Suprapubic skin (tissue), 4 donors: Measurements from ENCODE around the gene DYNLT2. TPM values are rescaled to one million over a fixed set of nuclear protein-coding genes. Genes with fewer than 3 reads are reported as not detected.

Experiments
- DNase-seq, 2 donors: peaks; one replicate each; pipeline ENCODE4 v3.0.0-alpha.2; 2019; ENCODE audit warnings: low spot score in 2 of 2
- H3K27ac ChIP-seq: fragments of 200-600 bp; sonication (generic); one replicate; pipeline ENCODE4 v1.5.1; 2019
- H3K27me3 ChIP-seq: fragments of 200-600 bp; sonication (generic); one replicate; pipeline ENCODE4 v1.5.1; 2019
- H3K36me3 ChIP-seq: fragments of 200-600 bp; sonication (generic); one replicate; pipeline ENCODE4 v1.5.1; 2019
- H3K4me1 ChIP-seq: fragments of 200-600 bp; sonication (generic); one replicate; pipeline ENCODE4 v1.5.1; 2019
- H3K4me3 ChIP-seq: fragments of 200-600 bp; sonication (generic); one replicate; pipeline ENCODE4 v1.5.1; 2019; ENCODE audit warnings: mild to moderate bottlenecking
- H3K9me3 ChIP-seq: fragments of 200-600 bp; sonication (generic); one replicate; pipeline ENCODE4 v1.5.1; 2019
- CTCF ChIP-seq, 2 donors: fragments of 200-600 bp in 1 of 2; fragments of 450-650 bp in 1 of 2; sonication (generic) in 1 of 2; IDR thresholded peaks; one replicate each; pipeline ENCODE4 v1.5.1; 2016 to 2019; ENCODE audit warnings: antibody characterized with exemption in 2 of 2, mild to moderate bottlenecking in 1 of 2, moderate library complexity in 1 of 2
- EP300 ChIP-seq: sonication (generic); formaldehyde crosslinking; IDR thresholded peaks from one replicate; pipeline ENCODE4 v1.6.1; 2017; ENCODE audit warnings: antibody characterized with exemption
- POLR2A ChIP-seq, 2 donors: fragments of 450-650 bp; IDR thresholded peaks; one replicate each; pipeline ENCODE4 v1.6.1; 2017; ENCODE audit warnings: antibody characterized with exemption in 2 of 2, mild to moderate bottlenecking in 2 of 2, moderate library complexity in 2 of 2
- POLR2AphosphoS5 ChIP-seq, 3 donors: sonication (generic); formaldehyde crosslinking; IDR thresholded peaks; one replicate each; pipeline ENCODE4 v1.6.1; 2017; ENCODE audit warnings: antibody characterized with exemption in 3 of 3
- WGBS: methylation state at CpG from one replicate; pipeline ENCODE4 v1.1.5; 2018; 5-methylcytosine and 5-hydroxymethylcytosine counted together
- total RNA-seq, 4 donors: library from RNA; depleted of rRNA; stranded (reverse); fragments of >200 nt; gene quantifications; one replicate each; pipeline ENCODE4 v1.1.0, GENCODE V29; 2016

The DYNLT2 gene
- total RNA-seq, 4 donors from 2014 or later, result 1.3 to 4.0 (median 2.2) TPM

- peaks cover 21% of the 10 kb centered on the region for H3K4me1 ChIP-seq
- H3K27ac ChIP-seq, result no peak overlapping the region
- H3K9me3 ChIP-seq, result no peaks in the 10 kb centered on the region
- H3K36me3 ChIP-seq, result no peaks in the 10 kb centered on the region
- DNase-seq, result peak; percentile 35 to 37
- TF ChIP-seq EP300 (no peak), CTCF (IDR thresholded peaks at IDR 0.05) (no peak), POLR2AphosphoS5 (IDR thresholded peaks at IDR 0.05) (no peak), POLR2A (IDR thresholded peaks at IDR 0.05) (no peak)
- H3K4me3 ChIP-seq, result no peak overlapping the region
- no peaks in the 10 kb centered on the region for H3K27me3 ChIP-seq
- 73% methylated on average over 6 of the region's 6 CpGs for WGBS
These were observed 40.4 kb upstream of the DYNLT2 start for GRCh38 chr6:169791721-169792131.

DNA sequence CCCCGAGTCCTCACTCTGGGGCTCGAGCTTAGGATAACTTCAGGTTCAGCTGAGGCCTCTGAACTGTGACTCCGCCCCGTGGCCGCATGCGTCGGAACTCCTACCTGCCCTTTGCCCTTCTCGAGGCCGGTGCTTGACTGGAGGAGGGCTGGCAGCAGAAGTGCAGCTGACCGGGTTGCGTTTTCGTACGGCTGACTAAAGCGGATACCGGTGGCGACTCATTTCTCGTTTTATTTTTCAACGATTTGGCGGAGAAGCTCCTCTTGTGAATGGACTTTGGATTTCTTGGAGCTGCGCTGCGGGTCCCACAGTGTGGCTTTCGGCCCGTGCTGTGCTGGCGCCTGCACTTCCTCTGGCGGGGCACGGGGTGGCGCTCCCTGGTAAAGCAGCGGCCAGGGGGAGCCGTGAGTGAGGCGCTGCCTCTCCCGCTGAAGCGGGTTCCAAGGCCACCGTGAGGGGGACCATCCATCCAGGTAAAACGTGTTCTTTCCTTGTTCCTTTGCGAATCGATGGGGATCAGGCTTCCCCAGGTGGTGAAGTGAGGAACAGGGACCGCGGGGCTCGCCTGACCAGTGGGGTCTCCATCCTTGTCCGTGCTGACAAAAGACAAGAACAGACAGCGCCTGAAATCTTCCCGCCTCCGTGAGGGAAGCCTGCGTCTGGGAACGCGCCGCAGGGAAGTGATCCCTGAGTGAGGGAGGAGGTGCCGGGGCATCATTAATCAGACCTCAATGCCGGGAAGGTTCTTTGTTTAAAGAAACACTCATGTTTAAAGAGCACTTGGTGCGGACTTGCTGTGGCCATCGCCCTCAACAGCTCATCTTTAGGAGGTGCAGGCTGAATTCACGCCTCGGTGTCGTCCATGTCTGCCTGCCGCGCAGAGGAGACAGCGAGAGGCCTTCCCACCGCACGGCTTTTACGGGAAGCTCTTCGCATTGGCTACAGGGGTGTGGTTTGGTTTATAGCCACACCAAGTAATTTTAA lies 38.9 kb upstream of the DYNLT2 start:
- WGBS, result under 1% methylated on average over 44 of the region's 61 CpGs
- Histone ChIP-seq H3K4me3 (peak overlapping the region; percentile 49), H3K4me1 (peaks cover 21% of the 10 kb centered on the region), H3K9me3 (no peaks in the 10 kb centered on the region), H3K27me3 (no peaks in the 10 kb centered on the region), H3K27ac (peak overlapping the region; percentile 70), H3K36me3 (no peaks in the 10 kb centered on the region)
- no peak for TF ChIP-seq POLR2A (IDR thresholded peaks at IDR 0.05)
- TF ChIP-seq CTCF (IDR thresholded peaks at IDR 0.05), result peak; percentile 88 to 99
- peak; percentile 78 to 87 for DNase-seq

DNA sequence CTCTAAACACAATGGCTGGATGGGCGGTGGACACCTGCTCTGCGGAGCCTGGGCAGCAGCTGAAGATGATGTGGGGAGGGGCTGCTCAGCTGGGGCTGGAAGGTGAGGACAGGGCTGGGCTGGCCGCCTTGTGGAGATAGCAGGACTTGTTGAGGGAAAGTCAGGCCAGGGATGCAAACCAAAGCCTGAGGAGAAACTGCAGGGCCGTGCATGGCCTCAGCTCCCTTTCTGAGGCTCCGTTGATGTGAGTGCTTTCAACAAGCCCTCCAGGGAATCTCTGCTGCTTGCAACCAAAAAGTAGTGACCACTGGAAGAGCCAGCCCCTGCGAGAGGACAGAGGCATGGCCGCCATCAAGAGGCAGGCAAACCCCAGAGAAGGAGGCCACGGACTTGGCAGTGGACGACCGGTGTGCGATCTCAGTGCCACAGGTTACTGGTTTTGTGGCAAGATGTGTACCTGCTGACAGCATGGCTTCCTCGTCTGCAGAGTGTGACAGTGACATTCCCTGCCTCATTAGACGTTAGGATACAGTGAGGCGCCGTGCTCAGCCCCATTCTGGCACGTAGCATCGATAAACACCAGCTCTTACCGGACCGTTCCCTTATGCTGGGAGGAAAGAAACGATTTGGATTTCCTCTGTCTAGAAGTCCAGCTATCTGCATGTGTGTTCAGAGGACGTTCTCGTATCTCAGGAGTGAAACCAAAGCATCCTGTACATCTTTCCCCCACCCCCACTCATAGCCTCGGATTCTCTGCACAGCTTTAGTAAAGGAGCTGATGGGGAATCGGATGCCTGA lies 38.0 kb upstream of the DYNLT2 start:
- Histone ChIP-seq H3K4me1 (peaks cover 21% of the 10 kb centered on the region), H3K36me3 (peaks cover 3% of the 10 kb centered on the region), H3K27ac (no peak overlapping the region), H3K4me3 (peak overlapping the region; percentile 49), H3K9me3 (no peaks in the 10 kb centered on the region), H3K27me3 (no peaks in the 10 kb centered on the region)
- peak in 1 of 2 donors; percentile 59 for DNase-seq
- 76% methylated on average over 18 of the region's 24 CpGs for WGBS
- TF ChIP-seq POLR2AphosphoS5 (IDR thresholded peaks at IDR 0.05), result no peak
- no peak for TF ChIP-seq EP300
- TF ChIP-seq POLR2A (IDR thresholded peaks at IDR 0.05), result no peak
- no peak for TF ChIP-seq CTCF (IDR thresholded peaks at IDR 0.05)

GRCh38 chr6:169788809-169789145 lies 37.4 kb upstream of the DYNLT2 start:
- Histone ChIP-seq H3K36me3 (peaks cover 5% of the 10 kb centered on the region), H3K4me1 (peaks cover 21% of the 10 kb centered on the region), H3K4me3 (no peak overlapping the region), H3K27ac (no peak overlapping the region), H3K9me3 (no peaks in the 10 kb centered on the region), H3K27me3 (no peaks in the 10 kb centered on the region)
- no peak for DNase-seq
- WGBS, result 65% methylated on average over 4 of the region's 4 CpGs
- TF ChIP-seq CTCF (IDR thresholded peaks at IDR 0.05), result no peak
- TF ChIP-seq EP300, result no peak
- no peak for TF ChIP-seq POLR2AphosphoS5 (IDR thresholded peaks at IDR 0.05)
- TF ChIP-seq POLR2A (IDR thresholded peaks at IDR 0.05), result no peak

DNA sequence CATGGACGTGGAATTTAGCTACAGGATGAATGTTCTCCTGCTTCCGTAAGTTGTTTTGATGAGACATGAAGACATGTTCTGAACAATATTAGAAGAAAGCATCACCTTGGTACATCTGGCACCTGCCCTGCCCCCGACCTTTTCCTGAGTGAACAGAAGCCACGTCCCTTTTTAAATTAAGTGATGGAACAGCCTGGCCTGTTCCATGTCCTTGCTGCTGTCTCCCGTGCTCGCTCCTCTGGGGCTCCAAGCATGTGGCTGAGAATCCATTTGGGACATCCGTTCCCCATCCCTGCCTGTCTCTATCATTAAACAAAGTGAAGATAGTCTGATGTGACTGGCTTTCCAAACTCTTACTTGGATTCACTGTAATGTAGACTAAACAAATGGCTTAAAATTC lies 36.4 kb upstream of the DYNLT2 start:
- no peak for TF ChIP-seq CTCF (IDR thresholded peaks at IDR 0.05)
- TF ChIP-seq POLR2AphosphoS5 (IDR thresholded peaks at IDR 0.05), result no peak
- no peak for TF ChIP-seq POLR2A (IDR thresholded peaks at IDR 0.05)
- no peak for TF ChIP-seq EP300
- 77% methylated on average over 7 of the region's 7 CpGs for WGBS
- no peaks in the 10 kb centered on the region for H3K27me3 ChIP-seq
- H3K4me1 ChIP-seq, result peaks cover 21% of the 10 kb centered on the region
- no peak overlapping the region for H3K27ac ChIP-seq
- no peak overlapping the region for H3K4me3 ChIP-seq
- peaks cover 12% of the 10 kb centered on the region for H3K36me3 ChIP-seq
- no peaks in the 10 kb centered on the region for H3K9me3 ChIP-seq
- peak; percentile 3 to 27 for DNase-seq
